ENCODE data around the gene FNDC3B.

The FNDC3B gene

DNA sequence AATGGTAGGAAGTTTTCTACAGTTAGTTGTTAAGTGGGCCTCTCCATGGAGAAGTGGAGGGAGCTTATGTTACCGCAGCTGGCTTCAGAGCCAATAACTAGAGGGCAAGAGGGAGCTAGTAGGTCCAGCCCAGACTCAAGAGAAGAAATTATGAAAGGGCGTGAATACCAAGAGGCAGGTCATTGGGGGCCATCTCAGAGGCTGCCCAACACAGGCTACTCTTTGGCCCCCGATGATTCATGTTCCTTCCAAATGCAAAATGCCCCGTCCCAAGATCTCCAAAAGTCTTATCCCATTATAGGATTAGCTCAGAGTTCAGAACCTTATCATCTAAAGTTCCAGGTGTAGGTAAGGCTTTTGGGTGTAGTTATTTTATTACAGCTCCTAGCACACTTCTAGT is 94.5 kb downstream of the FNDC3B start:
- peaks cover 30% of the 10 kb centered on the region for H3K36me3 ChIP-seq (ENCODE audit: control insufficient read depth, insufficient read depth, low read length, severe bottlenecking)
- H3K9me3 ChIP-seq (ENCODE audit: control insufficient read depth, low read length), result no peaks in the 10 kb centered on the region
- H3K9ac ChIP-seq (ENCODE audit: low read length), result no peak overlapping the region
- H3K4me3 ChIP-seq (ENCODE audit: low read length), result no peak overlapping the region
- DNase-seq (ENCODE audit: low read depth), result no peak
- H3K27me3 ChIP-seq (replicated peaks; ENCODE audit: control insufficient read depth, insufficient read depth, low read length), result no peaks in the 10 kb centered on the region
- H3K4me1 ChIP-seq (ENCODE audit: control insufficient read depth, insufficient read depth, low read length), result peaks cover 77% of the 10 kb centered on the region

DNA sequence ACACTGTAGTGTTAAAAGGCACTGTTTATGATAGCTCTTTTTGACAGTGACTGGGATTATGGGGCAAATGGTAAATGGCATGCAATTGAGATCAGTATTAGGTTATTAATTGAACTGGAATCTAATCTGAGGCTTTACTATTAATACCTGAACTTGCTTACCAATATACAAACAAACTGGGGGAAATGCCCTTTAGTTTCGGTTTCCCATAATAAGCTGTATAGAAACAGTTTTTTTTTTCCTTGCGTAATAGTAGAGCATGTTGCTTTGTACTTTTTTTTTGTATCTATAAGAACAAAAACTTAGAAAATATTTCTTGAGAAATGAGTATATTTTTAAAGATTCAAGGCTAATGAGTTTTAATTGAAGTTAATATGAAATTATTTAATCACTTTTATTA is 95.0 kb downstream of the FNDC3B start:
- Histone ChIP-seq H3K9me3 (ENCODE audit: control insufficient read depth, low read length) (no peaks in the 10 kb centered on the region), H3K36me3 (ENCODE audit: control insufficient read depth, insufficient read depth, low read length, severe bottlenecking) (peaks cover 29% of the 10 kb centered on the region), H3K9ac (ENCODE audit: low read length) (no peak overlapping the region), H3K27me3 (replicated peaks; ENCODE audit: control insufficient read depth, insufficient read depth, low read length) (no peaks in the 10 kb centered on the region), H3K4me1 (ENCODE audit: control insufficient read depth, insufficient read depth, low read length) (peaks cover 77% of the 10 kb centered on the region), H3K4me3 (ENCODE audit: low read length) (no peak overlapping the region)
- DNase-seq (ENCODE audit: low read depth), result peak; percentile 65

DNA sequence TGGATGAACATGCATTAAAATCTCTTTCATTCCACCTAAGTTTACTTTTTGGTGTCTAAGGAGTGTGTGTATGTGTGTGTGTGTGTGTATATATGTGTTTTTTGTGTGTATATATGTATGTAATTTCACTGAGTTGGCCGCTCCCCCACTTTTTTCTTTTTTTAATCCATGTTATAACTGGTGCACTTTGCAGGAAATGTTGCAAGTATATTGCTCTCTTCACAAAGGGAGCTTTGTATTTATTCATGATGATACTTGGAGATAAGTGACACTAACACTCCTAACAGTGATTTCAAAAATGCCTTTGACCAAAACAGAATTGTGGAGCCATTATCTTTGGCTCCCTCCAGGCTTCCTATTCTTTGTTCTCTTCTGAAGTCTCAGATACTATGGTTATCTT is 95.8 kb downstream of the FNDC3B start:
- Histone ChIP-seq H3K27me3 (replicated peaks; ENCODE audit: control insufficient read depth, insufficient read depth, low read length) (no peaks in the 10 kb centered on the region), H3K4me1 (ENCODE audit: control insufficient read depth, insufficient read depth, low read length) (peaks cover 78% of the 10 kb centered on the region), H3K4me3 (ENCODE audit: low read length) (no peak overlapping the region)

DNA sequence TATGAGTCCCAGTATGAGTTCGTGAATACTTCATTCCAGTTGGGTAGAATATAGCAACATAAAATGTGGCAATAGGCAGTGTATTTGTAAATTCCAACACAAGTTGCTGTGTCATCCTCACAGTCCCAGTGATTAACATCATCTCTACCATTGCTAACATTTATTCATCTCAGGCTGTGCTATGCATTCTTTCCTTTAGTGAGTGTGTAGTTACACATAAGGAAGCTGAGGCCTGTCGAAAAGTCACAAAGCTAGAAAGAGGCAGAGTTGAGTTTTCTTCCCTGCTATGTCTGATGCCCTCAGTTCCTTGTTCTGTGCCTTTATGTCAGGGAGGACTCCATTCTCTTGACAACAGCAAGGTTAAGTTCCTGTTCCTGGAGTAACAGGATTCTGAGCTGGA is 96.4 kb downstream of the FNDC3B start:
- Histone ChIP-seq H3K4me1 (ENCODE audit: control insufficient read depth, insufficient read depth, low read length) (peaks cover 78% of the 10 kb centered on the region), H3K9me3 (ENCODE audit: control insufficient read depth, low read length) (no peaks in the 10 kb centered on the region), H3K4me3 (ENCODE audit: low read length) (peak overlapping the region; percentile 15), H3K36me3 (ENCODE audit: control insufficient read depth, insufficient read depth, low read length, severe bottlenecking) (peaks cover 29% of the 10 kb centered on the region), H3K27me3 (replicated peaks; ENCODE audit: control insufficient read depth, insufficient read depth, low read length) (no peaks in the 10 kb centered on the region), H3K9ac (ENCODE audit: low read length) (peak overlapping the region; percentile 43)
- peak; percentile 79 for DNase-seq (ENCODE audit: low read depth)

More for the DNA sequence above, 95.8 kb downstream of the FNDC3B start:
- Histone ChIP-seq H3K9ac (ENCODE audit: low read length) (peak overlapping the region; percentile 43), H3K9me3 (ENCODE audit: control insufficient read depth, low read length) (no peaks in the 10 kb centered on the region), H3K36me3 (ENCODE audit: control insufficient read depth, insufficient read depth, low read length, severe bottlenecking) (peaks cover 29% of the 10 kb centered on the region)
- no peak for DNase-seq (ENCODE audit: low read depth)

DNA sequence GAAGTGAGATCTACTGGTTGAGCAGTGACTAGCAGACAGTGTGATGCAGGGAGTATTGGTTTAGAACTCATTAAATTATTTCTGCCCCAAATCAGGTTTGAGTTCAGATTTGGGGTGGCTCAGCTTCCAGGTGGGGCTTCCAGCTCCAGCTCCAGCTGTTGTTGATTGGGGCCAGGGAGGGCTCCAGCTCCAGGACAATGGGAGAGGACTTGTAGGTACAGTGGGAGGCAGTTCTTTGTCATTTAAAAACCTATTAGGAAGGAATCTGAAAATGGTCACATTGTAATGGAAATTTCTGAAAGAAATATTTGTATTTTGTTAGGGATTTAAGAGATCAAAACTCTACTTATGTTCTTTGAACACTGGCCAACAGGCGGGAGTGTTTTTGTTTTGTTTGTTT is 97.0 kb downstream of the FNDC3B start:
- no peak for DNase-seq (ENCODE audit: low read depth)

DNA sequence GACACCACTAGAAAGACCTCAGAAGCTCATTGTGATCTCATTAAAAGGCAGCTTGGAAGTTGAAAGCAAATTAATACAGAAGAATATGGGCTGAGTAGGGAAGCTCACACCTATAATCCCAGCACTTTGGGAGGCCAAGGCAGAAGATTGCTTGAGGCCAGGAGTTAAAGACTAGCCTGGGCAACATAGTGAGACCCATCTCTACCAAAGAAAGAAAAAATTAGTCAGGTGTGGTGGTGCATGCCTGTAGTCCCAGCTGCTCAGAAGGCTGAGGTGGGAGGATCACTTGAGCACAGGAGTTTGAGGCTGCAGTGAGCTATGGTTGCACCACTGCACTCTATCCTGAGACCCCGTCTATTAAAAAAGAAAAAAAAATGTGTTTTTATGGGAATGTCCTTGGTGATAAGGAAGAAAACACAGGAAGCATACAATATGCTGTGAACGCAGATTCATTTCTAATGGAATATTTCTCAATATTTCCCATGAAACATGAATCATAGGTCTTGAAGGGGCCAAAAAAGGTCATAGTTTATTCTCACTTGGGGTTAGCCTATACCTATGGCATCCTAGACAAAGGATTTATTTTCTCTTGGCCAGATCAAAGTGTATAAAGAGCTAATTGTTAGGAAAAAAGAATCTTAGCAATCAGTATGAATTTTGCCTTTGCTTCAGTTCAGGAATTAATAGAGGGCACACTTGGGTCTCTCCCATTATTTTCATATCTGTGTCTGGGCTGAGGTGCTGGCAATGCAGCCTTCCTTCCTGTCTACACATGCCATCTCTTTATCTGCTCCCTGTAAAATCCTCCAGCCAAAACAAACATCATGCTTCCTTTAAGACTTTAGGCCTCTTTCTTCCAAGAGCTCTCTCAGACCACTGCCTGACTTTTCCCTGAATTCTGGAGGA is 98.2 kb downstream of the FNDC3B start:
- no peaks in the 10 kb centered on the region for H3K27me3 ChIP-seq (replicated peaks; ENCODE audit: control insufficient read depth, insufficient read depth, low read length)
- H3K4me3 ChIP-seq (ENCODE audit: low read length), result peak overlapping the region; percentile 0
- no peak for DNase-seq (ENCODE audit: low read depth)
- H3K4me1 ChIP-seq (ENCODE audit: control insufficient read depth, insufficient read depth, low read length), result peaks cover 85% of the 10 kb centered on the region
- no peaks in the 10 kb centered on the region for H3K9me3 ChIP-seq (ENCODE audit: control insufficient read depth, low read length)
- no peak overlapping the region for H3K9ac ChIP-seq (ENCODE audit: low read length)
- peaks cover 24% of the 10 kb centered on the region for H3K36me3 ChIP-seq (ENCODE audit: control insufficient read depth, insufficient read depth, low read length, severe bottlenecking)

More for the DNA sequence above, 97.0 kb downstream of the FNDC3B start:
- Histone ChIP-seq H3K9me3 (ENCODE audit: control insufficient read depth, low read length) (no peaks in the 10 kb centered on the region), H3K27me3 (replicated peaks; ENCODE audit: control insufficient read depth, insufficient read depth, low read length) (no peaks in the 10 kb centered on the region), H3K36me3 (ENCODE audit: control insufficient read depth, insufficient read depth, low read length, severe bottlenecking) (peaks cover 29% of the 10 kb centered on the region), H3K4me3 (ENCODE audit: low read length) (peak overlapping the region; percentile 15), H3K4me1 (ENCODE audit: control insufficient read depth, insufficient read depth, low read length) (peaks cover 80% of the 10 kb centered on the region), H3K9ac (ENCODE audit: low read length) (peak overlapping the region; percentile 43)

DNA sequence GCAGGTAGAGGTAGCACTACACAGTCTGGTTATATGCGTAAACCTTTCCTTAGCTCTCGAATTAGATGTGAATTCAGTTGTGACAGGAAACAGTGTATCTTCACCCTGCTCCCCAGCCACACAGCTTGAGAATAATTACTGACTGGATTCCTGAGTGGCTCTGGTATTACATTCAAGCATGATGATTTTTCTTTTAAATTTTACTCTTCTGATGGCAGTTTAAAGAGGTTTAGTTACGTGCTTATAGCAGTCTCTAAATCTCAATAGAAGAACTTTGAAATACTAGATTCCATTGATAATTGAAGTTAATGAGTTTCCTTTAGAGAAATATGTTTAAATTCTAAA is 98.8 kb downstream of the FNDC3B start:
- H3K36me3 ChIP-seq (ENCODE audit: control insufficient read depth, insufficient read depth, low read length, severe bottlenecking), result peaks cover 24% of the 10 kb centered on the region

DNA sequence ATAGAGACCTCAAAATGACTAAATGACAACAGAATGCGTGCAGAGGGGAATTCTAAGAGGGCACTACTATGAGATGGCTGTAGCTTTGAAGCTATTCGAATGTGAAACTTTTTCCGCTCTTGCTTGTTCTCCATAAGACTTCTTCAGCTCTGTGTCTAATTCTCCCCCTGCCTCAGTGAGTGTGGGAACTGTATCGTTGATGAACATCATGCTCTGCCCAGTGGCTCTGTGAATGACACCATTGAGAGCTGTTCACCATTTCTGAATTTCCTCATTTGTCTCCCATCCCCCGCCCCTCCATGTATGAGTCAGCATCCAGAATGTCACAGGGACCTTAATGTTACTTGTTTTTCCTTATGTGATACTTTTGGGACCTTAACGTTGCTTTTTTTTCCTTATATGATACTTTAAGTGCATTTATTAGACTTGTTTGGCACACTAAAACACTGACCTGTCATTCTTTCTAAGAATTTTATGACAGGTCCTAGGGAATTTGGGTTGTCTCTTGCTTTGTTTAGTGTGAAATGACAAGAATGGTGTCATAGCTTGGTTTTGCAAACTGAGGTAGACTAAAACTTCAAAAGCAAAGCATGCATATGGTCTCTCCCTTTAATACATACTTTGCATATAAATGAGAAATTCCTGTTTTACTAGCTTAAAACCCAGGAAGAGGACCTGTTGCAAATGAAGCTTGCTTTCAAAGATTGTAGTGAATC is 99.6 kb downstream of the FNDC3B start:
- Histone ChIP-seq H3K27me3 (replicated peaks; ENCODE audit: control insufficient read depth, insufficient read depth, low read length) (no peaks in the 10 kb centered on the region), H3K9ac (ENCODE audit: low read length) (no peak overlapping the region), H3K36me3 (ENCODE audit: control insufficient read depth, insufficient read depth, low read length, severe bottlenecking) (peaks cover 20% of the 10 kb centered on the region), H3K4me1 (ENCODE audit: control insufficient read depth, insufficient read depth, low read length) (peaks cover 89% of the 10 kb centered on the region), H3K9me3 (ENCODE audit: control insufficient read depth, low read length) (no peaks in the 10 kb centered on the region), H3K4me3 (ENCODE audit: low read length) (no peak overlapping the region)
- DNase-seq (ENCODE audit: low read depth), result peak; percentile 51

More for the DNA sequence above, 98.8 kb downstream of the FNDC3B start:
- peak overlapping the region; percentile 0 for H3K4me3 ChIP-seq (ENCODE audit: low read length)
- peak overlapping the region; percentile 6 for H3K9ac ChIP-seq (ENCODE audit: low read length)
- DNase-seq (ENCODE audit: low read depth), result no peak
- H3K27me3 ChIP-seq (replicated peaks; ENCODE audit: control insufficient read depth, insufficient read depth, low read length), result no peaks in the 10 kb centered on the region
- peaks cover 89% of the 10 kb centered on the region for H3K4me1 ChIP-seq (ENCODE audit: control insufficient read depth, insufficient read depth, low read length)
- H3K9me3 ChIP-seq (ENCODE audit: control insufficient read depth, low read length), result no peaks in the 10 kb centered on the region

DNA sequence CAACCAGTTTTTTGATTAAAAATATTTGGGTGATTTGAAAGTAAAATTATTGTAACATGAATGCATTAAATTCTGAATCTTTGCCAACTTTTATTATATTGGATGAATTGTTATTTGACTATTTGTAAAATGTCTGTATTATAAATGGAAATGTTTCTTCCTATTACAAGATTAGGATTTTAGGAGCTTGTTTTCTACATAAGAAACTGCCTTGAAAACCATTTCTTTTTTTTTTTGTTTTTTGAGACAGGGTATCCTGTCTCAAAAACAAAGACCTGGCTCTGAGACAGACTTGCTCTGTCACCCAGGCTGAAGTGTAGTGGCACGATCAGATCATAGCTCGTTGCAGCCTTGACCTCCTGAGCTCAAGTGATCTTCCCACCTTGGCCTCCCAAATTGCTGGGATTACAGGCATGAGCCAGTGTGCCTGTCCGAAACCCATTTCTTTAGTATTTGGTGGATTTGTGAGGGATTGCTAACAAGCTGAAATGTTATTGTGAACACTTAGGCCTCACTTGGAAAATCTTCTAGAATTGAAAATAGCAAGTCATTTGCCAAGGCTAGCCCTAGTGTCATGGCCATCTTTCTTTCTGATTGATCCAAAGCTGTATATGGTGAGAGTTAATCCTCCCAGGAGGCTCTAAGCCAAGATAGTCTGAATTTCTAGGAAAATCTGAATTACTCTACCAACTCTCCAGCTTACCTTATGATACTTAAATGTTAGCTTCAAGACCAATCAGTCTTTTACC is 100.3 kb downstream of the FNDC3B start:
- H3K9me3 ChIP-seq (ENCODE audit: control insufficient read depth, low read length), result no peaks in the 10 kb centered on the region
- H3K27me3 ChIP-seq (replicated peaks; ENCODE audit: control insufficient read depth, insufficient read depth, low read length), result no peaks in the 10 kb centered on the region
- peaks cover 18% of the 10 kb centered on the region for H3K36me3 ChIP-seq (ENCODE audit: control insufficient read depth, insufficient read depth, low read length, severe bottlenecking)
- H3K4me3 ChIP-seq (ENCODE audit: low read length), result no peak overlapping the region
- DNase-seq (ENCODE audit: low read depth), result no peak
- no peak overlapping the region for H3K9ac ChIP-seq (ENCODE audit: low read length)
- peaks cover 83% of the 10 kb centered on the region for H3K4me1 ChIP-seq (ENCODE audit: control insufficient read depth, insufficient read depth, low read length)

DNA sequence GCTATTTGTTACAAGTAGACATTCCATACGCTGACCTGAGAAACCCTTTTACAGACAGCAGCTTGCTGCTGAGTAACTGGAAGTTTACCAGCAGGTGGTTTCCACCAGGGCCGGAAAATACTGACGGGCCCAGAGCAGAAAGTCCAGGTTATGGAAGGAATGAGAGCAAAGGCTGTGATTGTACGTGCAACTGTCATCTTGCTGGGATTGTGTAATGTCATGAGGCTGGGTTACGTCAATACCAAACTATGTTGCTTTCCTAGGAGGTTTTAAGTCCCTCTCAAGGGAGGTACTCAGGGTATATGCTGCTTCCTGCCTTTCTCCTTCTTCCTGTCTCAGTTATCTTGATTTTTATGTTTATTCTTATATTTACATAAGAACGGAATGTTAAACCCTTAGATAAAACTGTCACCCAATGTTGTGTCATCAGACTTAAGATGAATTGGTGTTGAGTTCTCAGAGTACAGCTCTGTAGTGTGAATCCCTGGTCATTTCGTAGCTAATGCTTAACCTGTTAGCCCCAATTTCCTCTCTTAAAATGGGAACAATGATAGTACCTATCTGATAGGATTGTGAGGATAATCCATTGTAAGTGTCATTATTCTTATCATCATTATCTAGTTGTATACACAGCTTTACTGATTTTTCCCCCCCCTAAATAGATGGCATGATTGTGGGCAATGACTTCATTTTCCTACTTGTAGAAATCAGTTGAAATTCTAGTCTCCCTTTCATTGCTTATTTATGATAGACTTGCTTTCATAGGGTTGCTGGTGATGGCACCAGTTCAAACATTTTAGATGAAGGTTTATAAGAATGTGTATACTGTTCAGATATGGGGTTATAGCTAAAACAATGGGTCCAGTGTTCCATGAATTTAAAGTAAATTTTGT is 101.4 kb downstream of the FNDC3B start:
- DNase-seq (ENCODE audit: low read depth), result peak; percentile 92
- Histone ChIP-seq H3K36me3 (ENCODE audit: control insufficient read depth, insufficient read depth, low read length, severe bottlenecking) (peaks cover 11% of the 10 kb centered on the region), H3K4me1 (ENCODE audit: control insufficient read depth, insufficient read depth, low read length) (peaks cover 73% of the 10 kb centered on the region), H3K27me3 (replicated peaks; ENCODE audit: control insufficient read depth, insufficient read depth, low read length) (no peaks in the 10 kb centered on the region), H3K9me3 (ENCODE audit: control insufficient read depth, low read length) (no peaks in the 10 kb centered on the region), H3K4me3 (ENCODE audit: low read length) (peak overlapping the region; percentile 10), H3K9ac (ENCODE audit: low read length) (peak overlapping the region; percentile 6)

Data from adipocyte (in vitro differentiated cells).